ENCODE data around the gene TAGLN3. TPM values are rescaled to one million over a fixed set of nuclear protein-coding genes. Genes with fewer than 3 reads are reported as not detected.

The TAGLN3 gene
- not detected for total RNA-seq
- polyA plus RNA-seq = not detected

- TF ChIP-seq SP1 (IDR thresholded peaks at IDR 0.05) (no peak), JUND (IDR thresholded peaks at IDR 0.05) (no peak), RXRA (IDR thresholded peaks at IDR 0.05) (no peak), FOXA2 (IDR thresholded peaks at IDR 0.05) (no peak), REST (IDR thresholded peaks at IDR 0.05) (no peak), HNF4A (conservative IDR thresholded peaks at IDR 0.05) (no peak), YY1 (IDR thresholded peaks at IDR 0.05) (no peak), ATF3 (IDR thresholded peaks at IDR 0.05) (no peak), HNF4G (IDR thresholded peaks at IDR 0.05) (no peak), TAF1 (conservative IDR thresholded peaks at IDR 0.05) (no peak), RAD21 (IDR thresholded peaks at IDR 0.05) (no peak)
- H3K27me3 ChIP-seq (ENCODE audit: control insufficient read depth in 4 of 4, insufficient read depth in 4 of 4, low read length in 3 of 4) = peaks cover 0 to 3% (median 0%) of the 10 kb centered on the region in 4 donors
Observed at GRCh38 chr3:111998636-111999483, at the start of gene TAGLN3. TAGLN3 (plus strand) TSS chr3:111998922; CDS start chr3:111999423, 501 bp downstream.

GRCh38 chr3:111949712-111950111 is 49.0 kb upstream of the TAGLN3 start:
- H3K27ac ChIP-seq (ENCODE audit: low read depth in 1 of 2, low read length in 2 of 2) = no peak overlapping the region
- 92% methylated on average over 3 of the region's 3 CpGs for WGBS

More at GRCh38 chr3:111998636-111999483, at the start of gene TAGLN3:
- peak within 1 kb of the TSS in 2 of 3 donors; percentile 13 to 42 for H3K4me3 ChIP-seq (ENCODE audit: low read depth in 1 of 3, low read length in 3 of 3)
- H3K9ac ChIP-seq (ENCODE audit: low read depth in 1 of 2, low read length in 2 of 2) = no peak within 1 kb of the TSS
- DNase-seq (ENCODE audit: low spot score) = no peak
- H3K27ac ChIP-seq (ENCODE audit: low read depth in 1 of 2, low read length in 2 of 2) = no peak within 1 kb of the TSS
- WGBS = 10% methylated on average over 30 of the region's 30 CpGs
- no peaks in the 10 kb centered on the region for H3K36me3 ChIP-seq (ENCODE audit: control insufficient read depth in 4 of 4, insufficient read depth in 3 of 4, low read depth in 1 of 4, low read length in 3 of 4)
- H3K4me1 ChIP-seq (ENCODE audit: control insufficient read depth in 4 of 4, insufficient read depth in 4 of 4, low read length in 3 of 4) = peaks cover 0 to 11% (median 6%) of the 10 kb centered on the region in 4 donors
- no peaks in the 10 kb centered on the region for H3K9me3 ChIP-seq (ENCODE audit: control insufficient read depth in 4 of 4, low read length in 3 of 4)

More at GRCh38 chr3:111949712-111950111, 49.0 kb upstream of the TAGLN3 start:
- H3K27me3 ChIP-seq (ENCODE audit: control insufficient read depth in 4 of 4, insufficient read depth in 4 of 4, low read length in 3 of 4) = no peaks in the 10 kb centered on the region
- H3K4me3 ChIP-seq (ENCODE audit: low read depth in 1 of 3, low read length in 3 of 3) = no peak overlapping the region
- no peak overlapping the region for H3K9ac ChIP-seq (ENCODE audit: low read depth in 1 of 2, low read length in 2 of 2)
- H3K4me1 ChIP-seq (ENCODE audit: control insufficient read depth in 4 of 4, insufficient read depth in 4 of 4, low read length in 3 of 4) = no peaks in the 10 kb centered on the region
- H3K9me3 ChIP-seq (ENCODE audit: control insufficient read depth in 4 of 4, low read length in 3 of 4) = no peaks in the 10 kb centered on the region
- H3K36me3 ChIP-seq (ENCODE audit: control insufficient read depth in 4 of 4, insufficient read depth in 3 of 4, low read depth in 1 of 4, low read length in 3 of 4) = peaks cover 2 to 40% (median 26%) of the 10 kb centered on the region in 4 donors
- no peak for DNase-seq (ENCODE audit: low spot score)
- TF ChIP-seq ATF3 (IDR thresholded peaks at IDR 0.05) (no peak), FOXA2 (IDR thresholded peaks at IDR 0.05) (no peak), HNF4A (conservative IDR thresholded peaks at IDR 0.05) (no peak), TAF1 (conservative IDR thresholded peaks at IDR 0.05) (no peak), RAD21 (IDR thresholded peaks at IDR 0.05) (no peak), JUND (IDR thresholded peaks at IDR 0.05) (no peak), REST (IDR thresholded peaks at IDR 0.05) (no peak), YY1 (IDR thresholded peaks at IDR 0.05) (no peak), GABPA (IDR thresholded peaks at IDR 0.05 in 1 of 2, conservative IDR thresholded peaks at IDR 0.05 in 1 of 2) (no peak), SP1 (IDR thresholded peaks at IDR 0.05) (no peak)
